WTC11 (cell line): ENCODE results near the gene RSAD1.

ENCODE experiments used
- ATF1 ChIP-seq: sonication (generic); formaldehyde crosslinking; IDR thresholded peaks from 2 replicates; pipeline ENCODE4 v1.8.1; 2023; ENCODE audit warnings: mild to moderate bottlenecking, moderate library complexity, missing genetic modification reagents
- ELF4 ChIP-seq: sonication (generic); formaldehyde crosslinking; IDR thresholded peaks from 2 replicates; pipeline ENCODE4 v1.8.1; 2022; ENCODE audit warnings: low read depth, mild to moderate bottlenecking, moderate library complexity, missing genetic modification reagents
- NR2C2 ChIP-seq: sonication (generic); formaldehyde crosslinking; IDR thresholded peaks from 2 replicates; pipeline ENCODE4 v1.8.0; 2022; ENCODE audit warnings: mild to moderate bottlenecking, missing genetic modification reagents
- TF ChIP-seq, protein P1 (sequence below): sonication (generic); formaldehyde crosslinking; IDR thresholded peaks from 2 replicates; pipeline ENCODE4 v1.8.1; 2022; ENCODE audit warnings: low read depth, missing genetic modification reagents, borderline replicate concordance
- TF ChIP-seq, protein P2 (sequence below): fragments of 200-600 bp; IDR thresholded peaks from 2 replicates; pipeline ENCODE4 v1.8.0; 2022; ENCODE audit warnings: antibody characterized with exemption
- TF ChIP-seq, protein P3 (sequence below): sonication (generic); formaldehyde crosslinking; IDR thresholded peaks from 2 replicates; pipeline ENCODE4 v1.8.0; 2022; ENCODE audit warnings: mild to moderate bottlenecking, missing genetic modification reagents
- TF ChIP-seq, protein P4 (sequence below): sonication (generic); formaldehyde crosslinking; IDR thresholded peaks from 2 replicates; pipeline ENCODE4 v1.8.0; 2022; ENCODE audit warnings: mild to moderate bottlenecking, missing genetic modification reagents
- TF ChIP-seq, protein P5 (sequence below): sonication (generic); formaldehyde crosslinking; IDR thresholded peaks from 2 replicates; pipeline ENCODE4 v1.8.0; 2022; ENCODE audit warnings: mild to moderate bottlenecking, missing genetic modification reagents

DNA sequence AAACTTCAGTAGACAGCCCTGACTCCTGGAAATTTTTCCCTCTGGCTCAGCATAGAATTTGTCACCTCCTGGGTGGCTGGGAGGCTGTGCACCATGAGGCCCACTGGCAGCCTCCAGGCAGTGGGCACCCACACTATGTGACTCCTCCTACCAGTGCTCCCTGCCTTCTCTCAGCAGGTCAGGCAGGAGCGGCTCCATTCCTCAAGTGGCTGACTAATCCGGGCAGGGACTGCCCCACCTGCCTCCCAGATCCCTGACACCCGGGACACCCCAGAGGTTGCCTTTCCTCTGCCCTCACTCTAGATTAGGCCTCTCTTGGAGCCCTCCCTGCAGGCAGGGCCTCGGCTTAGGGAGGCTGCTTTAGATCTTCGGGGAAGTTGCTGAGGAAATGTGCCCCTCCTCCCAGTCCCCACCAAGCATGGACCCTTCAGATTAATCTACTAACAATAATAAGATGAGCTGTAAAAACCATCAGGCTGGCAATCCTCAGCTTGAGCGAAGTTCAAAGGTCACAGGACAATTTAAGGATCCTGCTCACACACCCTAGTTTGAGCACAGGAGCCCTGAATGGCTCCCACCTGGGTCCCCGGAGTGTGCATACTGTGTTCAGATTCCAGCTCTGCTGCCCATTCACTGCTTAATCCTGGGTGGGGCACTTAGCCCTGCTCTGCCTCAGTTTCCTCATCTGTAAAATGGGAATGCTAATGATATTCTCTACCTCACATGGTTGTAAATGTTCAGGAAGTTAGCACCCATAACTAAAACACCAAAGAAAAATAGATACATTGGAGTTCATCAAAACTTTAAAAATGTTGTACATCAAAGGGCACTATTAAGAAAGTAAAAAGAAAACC lies 19.6 kb downstream of the RSAD1 start:
- TF ChIP-seq, protein P1, sequence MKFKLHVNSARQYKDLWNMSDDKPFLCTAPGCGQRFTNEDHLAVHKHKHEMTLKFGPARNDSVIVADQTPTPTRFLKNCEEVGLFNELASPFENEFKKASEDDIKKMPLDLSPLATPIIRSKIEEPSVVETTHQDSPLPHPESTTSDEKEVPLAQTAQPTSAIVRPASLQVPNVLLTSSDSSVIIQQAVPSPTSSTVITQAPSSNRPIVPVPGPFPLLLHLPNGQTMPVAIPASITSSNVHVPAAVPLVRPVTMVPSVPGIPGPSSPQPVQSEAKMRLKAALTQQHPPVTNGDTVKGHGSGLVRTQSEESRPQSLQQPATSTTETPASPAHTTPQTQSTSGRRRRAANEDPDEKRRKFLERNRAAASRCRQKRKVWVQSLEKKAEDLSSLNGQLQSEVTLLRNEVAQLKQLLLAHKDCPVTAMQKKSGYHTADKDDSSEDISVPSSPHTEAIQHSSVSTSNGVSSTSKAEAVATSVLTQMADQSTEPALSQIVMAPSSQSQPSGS (CRISPR knock-in tag) = no peak
- TF ChIP-seq, protein P2, sequence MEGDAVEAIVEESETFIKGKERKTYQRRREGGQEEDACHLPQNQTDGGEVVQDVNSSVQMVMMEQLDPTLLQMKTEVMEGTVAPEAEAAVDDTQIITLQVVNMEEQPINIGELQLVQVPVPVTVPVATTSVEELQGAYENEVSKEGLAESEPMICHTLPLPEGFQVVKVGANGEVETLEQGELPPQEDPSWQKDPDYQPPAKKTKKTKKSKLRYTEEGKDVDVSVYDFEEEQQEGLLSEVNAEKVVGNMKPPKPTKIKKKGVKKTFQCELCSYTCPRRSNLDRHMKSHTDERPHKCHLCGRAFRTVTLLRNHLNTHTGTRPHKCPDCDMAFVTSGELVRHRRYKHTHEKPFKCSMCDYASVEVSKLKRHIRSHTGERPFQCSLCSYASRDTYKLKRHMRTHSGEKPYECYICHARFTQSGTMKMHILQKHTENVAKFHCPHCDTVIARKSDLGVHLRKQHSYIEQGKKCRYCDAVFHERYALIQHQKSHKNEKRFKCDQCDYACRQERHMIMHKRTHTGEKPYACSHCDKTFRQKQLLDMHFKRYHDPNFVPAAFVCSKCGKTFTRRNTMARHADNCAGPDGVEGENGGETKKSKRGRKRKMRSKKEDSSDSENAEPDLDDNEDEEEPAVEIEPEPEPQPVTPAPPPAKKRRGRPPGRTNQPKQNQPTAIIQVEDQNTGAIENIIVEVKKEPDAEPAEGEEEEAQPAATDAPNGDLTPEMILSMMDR = no peak
- TF ChIP-seq ATF1 (no peak), NR2C2 (CRISPR knock-in tag) (no peak), ELF4 (CRISPR knock-in tag) (no peak)
- TF ChIP-seq, protein P3, sequence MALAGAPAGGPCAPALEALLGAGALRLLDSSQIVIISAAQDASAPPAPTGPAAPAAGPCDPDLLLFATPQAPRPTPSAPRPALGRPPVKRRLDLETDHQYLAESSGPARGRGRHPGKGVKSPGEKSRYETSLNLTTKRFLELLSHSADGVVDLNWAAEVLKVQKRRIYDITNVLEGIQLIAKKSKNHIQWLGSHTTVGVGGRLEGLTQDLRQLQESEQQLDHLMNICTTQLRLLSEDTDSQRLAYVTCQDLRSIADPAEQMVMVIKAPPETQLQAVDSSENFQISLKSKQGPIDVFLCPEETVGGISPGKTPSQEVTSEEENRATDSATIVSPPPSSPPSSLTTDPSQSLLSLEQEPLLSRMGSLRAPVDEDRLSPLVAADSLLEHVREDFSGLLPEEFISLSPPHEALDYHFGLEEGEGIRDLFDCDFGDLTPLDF (CRISPR knock-in tag) = no peak
- TF ChIP-seq, protein P4, sequence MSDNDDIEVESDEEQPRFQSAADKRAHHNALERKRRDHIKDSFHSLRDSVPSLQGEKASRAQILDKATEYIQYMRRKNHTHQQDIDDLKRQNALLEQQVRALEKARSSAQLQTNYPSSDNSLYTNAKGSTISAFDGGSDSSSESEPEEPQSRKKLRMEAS (CRISPR knock-in tag) = no peak
- TF ChIP-seq, protein P5, sequence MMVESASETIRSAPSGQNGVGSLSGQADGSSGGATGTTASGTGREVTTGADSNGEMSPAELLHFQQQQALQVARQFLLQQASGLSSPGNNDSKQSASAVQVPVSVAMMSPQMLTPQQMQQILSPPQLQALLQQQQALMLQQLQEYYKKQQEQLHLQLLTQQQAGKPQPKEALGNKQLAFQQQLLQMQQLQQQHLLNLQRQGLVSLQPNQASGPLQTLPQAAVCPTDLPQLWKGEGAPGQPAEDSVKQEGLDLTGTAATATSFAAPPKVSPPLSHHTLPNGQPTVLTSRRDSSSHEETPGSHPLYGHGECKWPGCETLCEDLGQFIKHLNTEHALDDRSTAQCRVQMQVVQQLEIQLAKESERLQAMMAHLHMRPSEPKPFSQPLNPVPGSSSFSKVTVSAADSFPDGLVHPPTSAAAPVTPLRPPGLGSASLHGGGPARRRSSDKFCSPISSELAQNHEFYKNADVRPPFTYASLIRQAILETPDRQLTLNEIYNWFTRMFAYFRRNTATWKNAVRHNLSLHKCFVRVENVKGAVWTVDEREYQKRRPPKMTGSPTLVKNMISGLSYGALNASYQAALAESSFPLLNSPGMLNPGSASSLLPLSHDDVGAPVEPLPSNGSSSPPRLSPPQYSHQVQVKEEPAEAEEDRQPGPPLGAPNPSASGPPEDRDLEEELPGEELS (CRISPR knock-in tag) = no peak
